NCI-H82 (cell line): ENCODE data around the gene TIMM17B.
A peak's percentile ranks its signal among the peaks of the same experiment; 100 is the strongest.

ENCODE experiments used
- DNase-seq: peaks from one replicate; lab custom pipeline; 2025; lab: John Stamatoyannopoulos, UW

The TIMM17B gene

DNA sequence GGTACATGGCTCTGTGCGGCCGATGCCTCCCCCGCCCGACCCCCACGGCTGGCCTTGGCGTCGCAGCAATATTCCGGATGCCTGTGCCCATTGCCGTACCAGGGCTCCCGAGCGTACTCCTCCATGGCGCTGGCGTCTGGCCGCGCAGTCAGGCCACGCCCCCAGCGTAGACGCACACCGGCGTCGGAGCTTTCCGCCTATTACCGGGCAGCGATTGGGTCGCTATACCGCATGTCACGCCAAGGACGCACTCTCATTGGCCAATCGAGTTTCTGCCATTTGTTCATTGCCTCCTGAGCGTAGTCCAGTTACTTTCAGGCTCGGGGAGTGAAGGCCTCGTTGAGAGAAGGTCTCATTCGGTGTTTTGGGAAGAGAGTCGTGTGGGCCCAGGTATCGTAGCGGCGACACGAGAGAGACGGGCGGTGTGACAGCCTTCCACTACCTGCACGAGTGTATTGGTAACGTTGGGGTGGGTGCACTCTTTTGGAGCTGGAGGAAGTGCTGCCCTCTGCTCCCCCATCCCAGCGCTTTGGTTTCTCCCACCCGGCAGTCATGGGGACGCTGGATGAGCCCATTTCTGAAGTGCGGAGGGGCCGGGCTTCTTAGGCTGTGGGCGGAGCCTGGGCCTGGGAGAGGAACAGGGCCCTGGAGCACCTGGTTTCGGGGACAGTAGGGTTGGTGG, at the start of gene TIMM17B, which contains the start of gene PQBP1:
Gene TIMM17B, minus strand, starts transcription at position 144 of the 682 bp plus-strand sequence. Its CDS starts 19 bp downstream, at position 125.
Gene PQBP1, plus strand, starts transcription at position 306 of the 682 bp plus-strand sequence. CDS start 580 bp downstream, outside the sequence.
- DNase-seq = peak; percentile 98

DNA sequence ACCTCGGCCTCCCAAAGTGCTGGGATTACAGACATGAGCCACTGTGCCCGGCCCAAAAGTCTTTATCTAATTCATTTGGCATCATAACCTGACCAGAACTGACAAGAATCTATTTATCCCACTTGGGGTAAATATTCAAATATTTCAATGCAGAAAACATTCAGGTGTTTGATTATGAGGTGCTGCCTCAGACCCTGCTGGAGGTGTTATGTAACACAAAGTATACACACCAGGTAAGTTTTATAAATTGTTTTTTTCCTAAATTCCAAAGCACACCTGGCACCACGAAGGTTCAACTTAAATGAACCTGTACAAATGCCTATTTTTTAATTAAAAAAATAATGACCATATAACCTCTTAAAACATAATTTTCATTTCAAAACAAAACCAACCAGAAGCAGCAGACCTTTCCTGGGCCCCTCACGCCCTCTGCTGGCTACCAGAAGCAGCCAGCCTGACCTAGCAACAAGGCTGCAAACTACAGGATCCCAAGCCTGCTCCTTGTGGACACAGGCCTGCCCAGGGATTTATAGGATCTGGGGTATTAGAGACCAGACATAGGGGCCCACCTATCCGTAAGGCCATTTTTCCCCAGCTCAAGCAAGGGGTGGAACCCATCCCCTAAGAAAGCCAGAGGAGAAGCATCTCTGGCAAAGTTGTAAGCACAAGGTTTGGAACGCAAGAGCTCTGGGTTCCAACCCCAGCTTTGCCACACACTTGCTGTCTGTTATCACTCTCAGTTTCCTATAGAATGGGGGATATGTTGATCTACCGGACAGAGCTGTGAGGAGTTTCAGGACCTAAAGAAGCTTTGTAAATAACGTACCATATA, 48.2 kb upstream of the TIMM17B start:
- DNase-seq = peak; percentile 82

- DNase-seq = no peak
Measured at GRCh38 chrX:48942895-48943294, 45.3 kb upstream of the TIMM17B start.

- no peak for DNase-seq
Measured at GRCh38 chrX:48940404-48940955, 42.9 kb upstream of the TIMM17B start.

DNA sequence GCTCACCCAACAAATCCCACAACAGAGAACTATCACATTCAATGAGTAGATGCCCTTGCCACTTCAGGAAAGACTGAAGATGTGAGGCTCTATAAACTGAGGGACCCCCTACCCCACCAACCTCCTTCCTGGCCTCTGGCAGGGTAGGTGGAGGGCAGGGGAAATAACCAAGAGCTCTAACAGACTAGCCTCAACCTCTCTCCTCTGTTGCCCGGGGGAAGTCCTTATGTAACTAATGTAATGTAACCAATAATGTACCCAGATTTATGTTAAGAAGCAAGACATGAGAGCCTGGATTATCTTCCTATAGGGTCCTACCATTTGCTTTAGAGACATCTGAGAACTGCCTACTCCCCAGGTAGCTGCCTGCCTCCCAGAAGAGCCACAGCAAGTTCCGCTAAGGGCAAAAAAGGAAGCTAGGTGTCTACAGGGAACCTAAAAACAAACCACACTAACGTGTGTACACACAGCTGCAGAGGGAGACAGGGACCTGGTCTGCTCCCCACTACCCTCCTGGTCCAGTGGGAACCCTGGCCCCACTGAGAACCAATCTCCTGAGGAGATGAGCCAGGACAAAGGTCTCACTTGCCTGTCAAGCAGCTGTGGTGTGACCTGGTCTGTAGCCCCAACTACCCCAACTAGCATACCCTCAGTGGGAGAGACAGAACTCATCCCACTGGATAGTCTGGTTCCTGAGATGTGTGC, 42.1 kb upstream of the TIMM17B start:
- no peak for DNase-seq

GRCh38 chrX:48938721-48939425, 41.3 kb upstream of the TIMM17B start:
- DNase-seq = no peak

- DNase-seq = no peak
Measured at GRCh38 chrX:48937054-48937907, 39.7 kb upstream of the TIMM17B start.

GRCh38 chrX:48936429-48937053, 39.0 kb upstream of the TIMM17B start:
- DNase-seq = no peak

DNA sequence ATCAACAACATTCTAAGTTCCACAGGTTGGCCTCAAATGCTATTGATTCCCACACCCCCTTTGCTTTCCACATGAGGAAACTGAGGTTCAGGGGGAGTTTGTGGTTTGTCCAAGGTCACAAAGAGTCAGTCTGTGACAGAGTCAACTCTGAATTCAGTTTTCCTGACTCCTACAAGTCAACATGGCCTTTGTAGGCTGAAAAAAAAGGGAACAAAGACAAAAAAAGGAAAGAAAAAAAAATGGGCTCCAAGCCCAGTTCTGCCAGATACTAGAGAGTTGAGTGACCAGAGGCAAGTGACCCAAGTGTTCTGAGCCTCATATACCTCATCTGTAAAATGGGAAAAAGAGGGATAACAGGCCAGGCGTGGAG, 37.7 kb upstream of the TIMM17B start:
- DNase-seq = no peak

GRCh38 chrX:48934581-48935300, 37.2 kb upstream of the TIMM17B start:
- DNase-seq = no peak

DNA sequence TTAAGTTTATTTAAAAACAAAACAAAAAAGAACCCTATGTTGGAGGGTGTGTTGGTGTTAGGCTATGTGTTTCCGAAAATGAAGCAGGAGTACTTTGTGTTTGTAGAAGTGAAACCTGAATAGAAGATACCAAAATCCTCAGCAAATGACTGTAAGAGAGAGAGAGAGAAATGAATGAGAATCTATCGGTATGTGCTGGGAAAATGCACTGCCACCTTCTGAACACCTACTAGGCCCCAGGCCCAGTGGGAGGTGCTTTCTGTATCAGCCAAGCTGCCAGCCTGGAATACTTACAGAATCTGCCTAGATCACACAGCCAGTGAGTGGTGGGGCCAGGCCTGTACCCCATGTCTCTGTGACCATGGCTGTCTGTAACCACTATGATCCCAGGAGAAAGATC, 36.2 kb upstream of the TIMM17B start:
- no peak for DNase-seq

GRCh38 chrX:48927736-48928382, 30.3 kb upstream of the TIMM17B start:
- no peak for DNase-seq

DNA sequence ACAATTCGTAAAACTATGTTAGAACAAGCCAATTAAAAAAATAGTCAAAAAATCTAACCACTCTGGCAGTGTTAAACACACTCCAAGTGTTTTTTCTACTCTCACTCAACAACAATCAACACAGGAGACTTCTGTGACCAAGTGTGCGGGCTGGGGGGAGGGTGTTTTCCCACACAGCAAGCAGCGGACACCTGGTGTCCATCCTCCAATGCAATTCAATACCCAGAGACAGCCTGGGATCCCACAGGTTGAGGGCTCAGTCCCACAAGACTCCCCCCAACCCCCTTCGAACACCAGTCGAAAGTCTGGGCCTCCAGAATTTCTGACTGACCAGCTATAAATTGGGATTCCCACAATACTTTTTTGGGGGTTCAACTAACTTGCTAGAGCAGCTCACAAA, 29.6 kb upstream of the TIMM17B start:
- no peak for DNase-seq

DNA sequence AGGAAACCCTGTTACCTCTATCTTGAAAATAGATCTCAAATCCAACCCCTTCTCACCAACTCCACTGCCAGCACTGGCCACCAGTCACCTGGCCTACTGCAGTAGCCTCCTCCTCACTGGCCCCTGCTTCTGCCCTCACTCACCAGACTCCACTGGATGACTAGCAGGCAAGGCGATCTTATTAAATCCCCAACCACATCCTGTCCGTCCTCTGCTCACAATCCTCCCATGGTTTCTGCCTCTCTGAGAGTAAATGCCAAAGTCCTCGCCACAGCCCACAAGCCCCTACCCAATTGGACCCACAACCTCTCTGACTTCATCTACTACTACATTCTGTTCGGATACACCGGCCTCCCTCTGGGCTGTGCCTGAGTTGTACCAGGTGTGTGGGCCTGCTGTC, 26.7 kb upstream of the TIMM17B start:
- no peak for DNase-seq

- no peak for DNase-seq
Measured at GRCh38 chrX:48923771-48924170, 26.2 kb upstream of the TIMM17B start.

DNA sequence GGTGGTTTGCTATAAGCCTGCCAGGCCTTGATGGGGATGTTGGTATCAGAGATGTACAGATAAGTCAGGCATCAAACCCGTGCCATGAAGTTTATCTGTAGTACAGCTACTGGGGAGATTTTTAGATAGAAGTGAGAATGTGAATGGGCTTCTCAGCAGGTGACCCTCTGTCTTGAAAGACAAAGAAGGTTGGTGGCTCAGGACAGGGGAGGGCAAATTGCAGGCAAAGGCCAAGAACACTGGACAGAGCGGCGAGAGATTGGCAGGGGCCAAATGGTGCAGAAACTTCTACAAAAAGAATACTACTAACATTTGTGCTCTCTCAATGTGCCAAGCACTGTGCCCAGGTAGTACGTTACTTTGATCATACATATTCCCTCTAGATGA, 23.1 kb upstream of the TIMM17B start:
- no peak for DNase-seq

GRCh38 chrX:48919947-48920717, 22.6 kb upstream of the TIMM17B start:
- DNase-seq = no peak

DNA sequence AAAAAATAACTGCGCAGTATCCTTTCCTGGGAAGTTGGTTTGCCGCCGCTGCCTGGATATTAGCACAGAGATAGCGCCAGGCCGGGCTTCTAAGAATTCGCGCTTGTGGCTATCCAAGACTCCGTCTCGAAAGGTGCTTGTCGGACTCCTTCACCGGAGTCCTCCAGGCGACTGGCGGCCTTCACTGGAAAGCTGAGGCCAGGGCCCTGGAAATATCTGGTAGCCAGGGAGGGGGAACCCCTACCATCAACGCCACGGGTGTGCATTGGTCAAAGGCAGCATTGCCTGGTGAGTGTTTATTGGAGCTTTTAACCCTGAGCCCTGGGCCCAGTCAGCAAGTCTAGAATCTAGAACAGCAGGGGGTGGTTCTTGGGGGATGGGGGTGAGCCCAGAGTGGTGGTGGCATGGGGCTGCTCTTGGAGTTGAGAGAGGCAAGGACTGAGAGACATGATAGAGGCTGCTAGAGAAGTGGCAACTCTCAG, 21.8 kb upstream of the TIMM17B start:
- DNase-seq = no peak
